ENCODE measurements around the gene RNF4.
"Not testable (repeated sequence)": the region's sequence is repeated elsewhere in the genome, so short reads cannot be mapped to it uniquely, and the experiment has no call there.

The RNF4 gene

DNA sequence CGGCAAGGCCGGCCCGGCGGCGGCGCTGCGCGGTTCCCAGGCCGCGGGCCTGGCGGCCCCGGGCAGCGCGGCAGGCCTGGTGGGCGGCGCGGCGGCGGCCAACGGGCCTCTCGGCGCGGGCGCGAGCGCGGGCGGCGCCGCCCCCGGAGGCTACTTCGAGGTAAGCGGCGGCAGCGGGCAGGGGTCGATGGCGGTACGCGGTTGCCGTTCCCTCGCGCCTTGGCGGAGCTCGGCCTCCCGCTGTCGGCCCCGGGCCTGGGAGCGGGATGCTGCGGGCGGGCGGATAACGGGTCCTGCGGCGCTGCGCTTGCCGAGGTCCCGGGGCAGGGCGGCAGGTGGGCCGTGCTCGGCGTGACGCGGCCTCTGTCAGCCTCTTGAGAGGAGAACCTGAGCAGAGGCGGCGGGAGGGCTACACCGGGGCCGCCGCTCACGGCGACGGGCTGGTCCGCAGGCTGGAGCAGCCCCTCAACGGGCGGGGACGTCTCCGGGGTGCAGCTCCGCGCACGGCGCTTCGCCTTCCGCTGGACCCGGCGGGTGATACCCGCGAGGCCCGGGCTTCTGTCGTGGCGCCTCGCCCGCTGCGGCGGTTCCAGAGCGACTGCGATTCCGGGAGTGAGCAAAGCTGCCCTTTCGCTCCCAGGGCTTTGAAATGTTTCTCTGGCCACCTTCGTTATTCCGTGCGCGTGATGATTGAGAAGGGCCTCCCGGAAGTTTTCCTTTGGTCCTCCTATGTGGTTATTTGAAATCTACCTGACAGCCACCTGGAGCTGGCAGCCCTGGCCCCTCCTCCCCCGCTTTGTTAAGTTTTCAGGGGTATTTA is 68.3 kb downstream of the RNF4 start:
- peak; percentile 62 for DNase-seq

DNA sequence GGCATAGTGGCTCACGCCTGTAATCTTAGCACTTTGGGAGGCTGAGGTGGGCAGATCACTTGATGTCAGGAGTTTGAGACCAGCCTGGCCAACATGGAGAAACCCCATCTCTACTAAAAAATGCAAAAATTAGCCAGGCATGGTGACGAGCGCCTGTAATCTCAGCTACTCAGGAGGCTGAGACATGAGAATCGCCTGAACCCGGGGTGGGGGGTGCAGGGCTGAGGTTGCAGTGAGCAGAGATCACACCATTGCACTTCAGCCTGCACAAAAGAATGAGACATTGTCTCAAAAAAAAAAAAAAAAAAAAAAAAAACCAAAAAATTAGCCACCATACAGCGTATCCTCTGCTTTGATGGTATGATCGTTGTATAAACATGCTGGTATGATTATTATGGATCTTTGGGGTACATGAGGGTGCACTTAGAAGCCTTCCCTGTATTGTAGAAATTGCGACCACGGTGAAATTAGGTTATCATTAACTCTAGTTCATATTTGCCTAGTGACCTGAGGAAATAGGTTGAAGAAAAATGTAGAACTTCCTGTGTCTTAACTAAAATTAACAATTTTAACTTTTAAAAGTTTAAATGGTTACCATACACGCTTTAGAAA is 74.8 kb downstream of the RNF4 start:
- DNase-seq, result not testable (repeated sequence)

GRCh38 chr4:2545321-2546013 is 76.6 kb downstream of the RNF4 start:
- DNase-seq, result no peak

- no peak for DNase-seq
Observed at GRCh38 chr4:2546286-2546823, 77.4 kb downstream of the RNF4 start.

DNA sequence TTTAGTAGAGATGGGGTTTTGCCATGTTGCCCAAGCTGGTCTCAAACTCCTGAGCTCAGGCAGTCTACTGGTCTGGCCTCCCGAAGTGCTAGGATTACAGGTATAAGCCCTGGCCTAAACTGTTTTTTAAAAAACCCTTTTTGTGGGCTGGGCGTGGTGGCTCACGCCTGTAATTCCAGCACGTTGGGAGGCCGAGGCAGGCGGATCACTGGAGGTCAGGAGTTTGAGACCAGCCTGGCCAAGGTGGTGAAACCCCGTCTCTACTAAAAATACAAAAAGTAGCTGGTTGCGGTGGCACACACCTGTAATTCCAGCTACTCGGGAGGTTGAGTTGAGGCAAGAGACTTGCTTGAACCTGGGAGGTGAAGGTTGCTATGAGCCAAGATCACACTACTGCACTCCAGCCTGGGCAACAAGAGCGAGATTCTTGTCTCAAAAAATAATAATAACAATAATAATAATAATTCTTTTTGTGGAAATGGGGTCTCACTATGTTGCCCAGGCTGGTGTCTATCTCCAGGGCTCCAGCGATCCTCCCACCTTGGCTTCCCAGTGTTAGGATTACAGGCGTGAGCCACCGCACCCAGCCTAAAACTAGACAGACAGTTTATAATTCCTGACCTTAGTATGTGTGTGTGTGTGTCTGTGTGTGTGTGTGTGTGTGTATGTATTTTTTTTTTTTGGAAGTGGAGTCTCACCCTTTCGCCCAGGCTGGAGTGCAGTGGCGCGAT is 78.2 kb downstream of the RNF4 start:
- DNase-seq, result not testable (repeated sequence)

DNA sequence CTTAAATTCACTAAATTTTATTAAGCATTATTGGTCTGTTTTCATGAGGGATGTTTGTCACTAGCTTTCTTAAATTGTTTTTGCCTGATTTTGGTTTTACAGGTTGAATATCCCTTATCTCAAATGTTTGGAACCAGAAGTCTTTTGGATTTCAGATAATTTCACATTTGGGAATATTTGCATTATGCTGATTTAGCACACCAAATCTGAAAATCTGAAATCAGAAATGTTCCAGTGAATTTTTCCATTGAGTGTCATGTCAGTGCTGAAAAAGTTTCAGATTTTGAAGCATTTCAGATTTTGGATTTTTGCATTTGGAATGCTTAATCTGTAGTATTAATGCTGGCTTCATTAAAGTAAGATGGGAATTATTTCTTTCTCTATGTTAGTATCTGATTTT is 82.2 kb downstream of the RNF4 start:
- no peak for DNase-seq

- DNase-seq, result no peak
Observed at GRCh38 chr4:2552806-2553205, 83.9 kb downstream of the RNF4 start.

GRCh38 chr4:2558301-2558700 is 89.4 kb downstream of the RNF4 start:
- DNase-seq, result no peak

GRCh38 chr4:2560167-2560566 is 91.3 kb downstream of the RNF4 start:
- no peak for DNase-seq

All from femur (tissue), 1 donor.